ENCODE data around the gene FYCO1.

FYCO1 gene

GRCh38 chr3:45974686-45975085, 20.9 kb downstream of the FYCO1 start:
- no peak overlapping the region for H3K4me3 ChIP-seq (replicated peaks; ENCODE audit: low read depth, low read length)
- TF ChIP-seq CTCF (IDR thresholded peaks at IDR 0.05; ENCODE audit: insufficient read depth, low read length, poor library complexity, severe bottlenecking) = no peak
- H3K27me3 ChIP-seq (replicated peaks; ENCODE audit: control insufficient read depth, insufficient read depth, low read length) = no peaks in the 10 kb centered on the region
- DNase-seq (ENCODE audit: extremely low read depth, insufficient read length) = no peak
- peaks cover 7% of the 10 kb centered on the region for H3K36me3 ChIP-seq (ENCODE audit: control insufficient read depth, insufficient read depth, low read length)

GRCh38 chr3:45972534-45973402, 22.9 kb downstream of the FYCO1 start:
- no peak for TF ChIP-seq CTCF (IDR thresholded peaks at IDR 0.05; ENCODE audit: insufficient read depth, low read length, poor library complexity, severe bottlenecking)
- H3K27me3 ChIP-seq (replicated peaks; ENCODE audit: control insufficient read depth, insufficient read depth, low read length) = no peaks in the 10 kb centered on the region
- peaks cover 11% of the 10 kb centered on the region for H3K36me3 ChIP-seq (ENCODE audit: control insufficient read depth, insufficient read depth, low read length)
- no peak for DNase-seq (ENCODE audit: extremely low read depth, insufficient read length)
- no peak overlapping the region for H3K4me3 ChIP-seq (replicated peaks; ENCODE audit: low read depth, low read length)

GRCh38 chr3:45969953-45970352, 25.7 kb downstream of the FYCO1 start:
- Histone ChIP-seq H3K27me3 (replicated peaks; ENCODE audit: control insufficient read depth, insufficient read depth, low read length) (no peaks in the 10 kb centered on the region), H3K36me3 (ENCODE audit: control insufficient read depth, insufficient read depth, low read length) (peaks cover 25% of the 10 kb centered on the region), H3K4me3 (replicated peaks; ENCODE audit: low read depth, low read length) (no peak overlapping the region)
- no peak for DNase-seq (ENCODE audit: extremely low read depth, insufficient read length)
- no peak for TF ChIP-seq CTCF (IDR thresholded peaks at IDR 0.05; ENCODE audit: insufficient read depth, low read length, poor library complexity, severe bottlenecking)

- Histone ChIP-seq H3K27me3 (replicated peaks; ENCODE audit: control insufficient read depth, insufficient read depth, low read length) (no peaks in the 10 kb centered on the region), H3K4me3 (replicated peaks; ENCODE audit: low read depth, low read length) (no peak overlapping the region), H3K36me3 (ENCODE audit: control insufficient read depth, insufficient read depth, low read length) (peaks cover 23% of the 10 kb centered on the region)
- TF ChIP-seq CTCF (IDR thresholded peaks at IDR 0.05; ENCODE audit: insufficient read depth, low read length, poor library complexity, severe bottlenecking) = no peak
- DNase-seq (ENCODE audit: extremely low read depth, insufficient read length) = no peak
Observed at GRCh38 chr3:45969116-45969515, 26.5 kb downstream of the FYCO1 start.

- TF ChIP-seq CTCF (IDR thresholded peaks at IDR 0.05; ENCODE audit: insufficient read depth, low read length, poor library complexity, severe bottlenecking) = no peak
- H3K4me3 ChIP-seq (replicated peaks; ENCODE audit: low read depth, low read length) = no peak overlapping the region
- H3K27me3 ChIP-seq (replicated peaks; ENCODE audit: control insufficient read depth, insufficient read depth, low read length) = no peaks in the 10 kb centered on the region
- DNase-seq (ENCODE audit: extremely low read depth, insufficient read length) = no peak
- peaks cover 23% of the 10 kb centered on the region for H3K36me3 ChIP-seq (ENCODE audit: control insufficient read depth, insufficient read depth, low read length)
Observed at GRCh38 chr3:45968706-45969105, 26.9 kb downstream of the FYCO1 start.
